OCI-LY7 (cell line): ENCODE results near the gene COL13A1. TPM values are rescaled to one million over a fixed set of nuclear protein-coding genes. Genes with fewer than 3 reads are reported as not detected.

Source experiments
- BruUV-seq: library from RNA; stranded (reverse); fragments of 400-500 nt; replicated peaks from 2 replicates; lab custom pipeline; 2021; lab: Mats Ljungman, UMichigan
- CTCF ChIA-PET: fragments of 300-600 bp; sonication (Branson Sonifier 250); formaldehyde crosslinking; loops from one replicate; lab custom pipeline; 2022; ENCODE audit warnings: antibody characterized with exemption; ENCODE audit not compliant: unreplicated experiment; lab: Charles Lee
- POLR2A ChIA-PET: fragments of 300-600 bp; sonication (Branson Sonifier 250); formaldehyde crosslinking; loops from one replicate; lab custom pipeline; 2022; ENCODE audit warnings: antibody characterized with exemption; lab: Charles Lee
- DNase-seq: peaks from one replicate; pipeline ENCODE4 v3.0.0-alpha.2; 2015; ENCODE audit warnings: low spot score
- H2AFZ ChIP-seq: fragments of 200-600 bp; sonication (generic), shearing (Covaris generic); 2 replicates; pipeline ENCODE4 v1.6.1; 2014; ENCODE audit warnings: mild to moderate bottlenecking, antibody characterized with exemption, low read length, moderate library complexity
- H3K27ac ChIP-seq: fragments of 200-600 bp; sonication (generic); 2 replicates; pipeline ENCODE4 v1.5.1; 2014; ENCODE audit warnings: mixed run types, low read depth, mild to moderate bottlenecking, moderate library complexity, low read length, inconsistent platforms; ENCODE audit not compliant: poor library complexity, severe bottlenecking
- H3K36me3 ChIP-seq: fragments of 200-600 bp; sonication (generic); 2 replicates; pipeline ENCODE4 v1.6.1; 2014; ENCODE audit warnings: mild to moderate bottlenecking, antibody characterized with exemption, low read length, moderate library complexity, mixed read lengths; ENCODE audit not compliant: insufficient read depth
- H3K4me1 ChIP-seq: fragments of 200-600 bp; sonication (generic); 2 replicates; pipeline ENCODE4 v1.5.1; 2014; ENCODE audit warnings: mild to moderate bottlenecking, low read length; ENCODE audit not compliant: insufficient read depth, poor library complexity, severe bottlenecking
- H3K4me2 ChIP-seq: fragments of 200-600 bp; sonication (generic); 2 replicates; pipeline ENCODE4 v1.6.1; 2014; ENCODE audit warnings: mild to moderate bottlenecking, low read length
- H3K4me3 ChIP-seq: fragments of 200-600 bp; sonication (generic); 2 replicates; pipeline ENCODE4 v1.5.1; 2014; ENCODE audit warnings: mild to moderate bottlenecking, low read depth, low read length; ENCODE audit not compliant: poor library complexity, severe bottlenecking
- H3K79me2 ChIP-seq: fragments of 200-600 bp; sonication (generic); 2 replicates; pipeline ENCODE4 v1.6.1; 2016; ENCODE audit warnings: low read depth, mild to moderate bottlenecking, low read length, moderate library complexity, mixed read lengths; ENCODE audit not compliant: insufficient read depth
- H3K9me2 ChIP-seq: fragments of 200-600 bp; sonication (generic); 2 replicates; pipeline ENCODE4 v1.6.1; 2016; ENCODE audit warnings: mild to moderate bottlenecking, low read length, mixed read lengths; ENCODE audit not compliant: insufficient read depth
- H3K9me3 ChIP-seq: fragments of 200-600 bp; sonication (generic); 2 replicates; pipeline ENCODE4 v1.6.1; 2014; ENCODE audit warnings: mild to moderate bottlenecking, mixed run types, low read length, mixed read lengths
- H4K20me1 ChIP-seq: fragments of 200-600 bp; sonication (generic); 2 replicates; pipeline ENCODE4 v1.6.1; 2014; ENCODE audit warnings: mild to moderate bottlenecking, antibody characterized with exemption, low read length, moderate library complexity, mixed read lengths; ENCODE audit not compliant: insufficient read depth
- EZH2phosphoT487 ChIP-seq: fragments of 200-600 bp; sonication (generic); IDR thresholded peaks from 2 replicates; pipeline ENCODE4 v1.6.1; 2018; ENCODE audit warnings: low read depth, borderline replicate concordance, mild to moderate bottlenecking, mixed run types, antibody characterized with exemption, low read length, moderate library complexity, mixed read lengths
- intact Hi-C: fragments of 100-400 bp; cut with micrococcal nuclease; formaldehyde crosslinking; loops from one replicate; pipeline ENCODE4 v1.10.0; 2022; ENCODE audit not compliant: unreplicated experiment
- total RNA-seq, 2 experiments: library from RNA; depleted of rRNA in 1 of 2; stranded (reverse); fragments of >200 nt in 1 of 2; shearing (Covaris generic) in 1 of 2; gene quantifications; 2 replicates each; pipeline ENCODE4 v1.2.3, GENCODE V29; 2014 to 2022
- TF ChIP-seq, protein P1 (sequence below): fragments of 200-600 bp; sonication (generic); conservative IDR thresholded peaks from 2 replicates; pipeline ENCODE4 v1.5.1; 2014; ENCODE audit warnings: mild to moderate bottlenecking, antibody characterized with exemption, low read length, moderate library complexity, mixed read lengths

COL13A1 gene
- total RNA-seq, 2 experiments from 2014 or later: 0.06 TPM; not detected in 1

DNA sequence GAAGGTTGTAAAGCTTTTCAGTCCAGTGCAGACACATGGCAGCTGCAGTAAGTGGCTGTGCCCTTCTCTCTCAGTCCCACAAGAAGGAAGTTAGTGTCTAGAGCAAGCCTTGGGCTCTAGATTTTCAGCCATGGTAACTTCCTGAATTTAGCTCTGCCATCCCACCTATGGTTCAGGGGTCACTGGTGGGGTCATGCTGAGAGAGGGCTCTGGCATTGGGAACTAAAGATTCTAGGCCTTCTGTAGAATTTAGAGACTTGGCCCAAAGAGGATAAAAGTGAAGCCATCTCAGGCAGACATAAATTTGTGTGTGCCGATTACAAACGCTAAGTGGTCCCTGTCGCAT is 113.5 kb downstream of the COL13A1 start:
- H2AFZ ChIP-seq: no peak overlapping the region
- no peaks in the 10 kb centered on the region for H4K20me1 ChIP-seq
- ChIA-PET POLR2A (no interaction called here), CTCF (no interaction called here)
- H3K79me2 ChIP-seq: no peaks in the 10 kb centered on the region
- no peak overlapping the region for H3K27ac ChIP-seq
- H3K36me3 ChIP-seq: no peaks in the 10 kb centered on the region
- no peak for DNase-seq
- no peak overlapping the region for H3K4me3 ChIP-seq
- intact Hi-C loops: no loop called here
- TF ChIP-seq, protein P1, sequence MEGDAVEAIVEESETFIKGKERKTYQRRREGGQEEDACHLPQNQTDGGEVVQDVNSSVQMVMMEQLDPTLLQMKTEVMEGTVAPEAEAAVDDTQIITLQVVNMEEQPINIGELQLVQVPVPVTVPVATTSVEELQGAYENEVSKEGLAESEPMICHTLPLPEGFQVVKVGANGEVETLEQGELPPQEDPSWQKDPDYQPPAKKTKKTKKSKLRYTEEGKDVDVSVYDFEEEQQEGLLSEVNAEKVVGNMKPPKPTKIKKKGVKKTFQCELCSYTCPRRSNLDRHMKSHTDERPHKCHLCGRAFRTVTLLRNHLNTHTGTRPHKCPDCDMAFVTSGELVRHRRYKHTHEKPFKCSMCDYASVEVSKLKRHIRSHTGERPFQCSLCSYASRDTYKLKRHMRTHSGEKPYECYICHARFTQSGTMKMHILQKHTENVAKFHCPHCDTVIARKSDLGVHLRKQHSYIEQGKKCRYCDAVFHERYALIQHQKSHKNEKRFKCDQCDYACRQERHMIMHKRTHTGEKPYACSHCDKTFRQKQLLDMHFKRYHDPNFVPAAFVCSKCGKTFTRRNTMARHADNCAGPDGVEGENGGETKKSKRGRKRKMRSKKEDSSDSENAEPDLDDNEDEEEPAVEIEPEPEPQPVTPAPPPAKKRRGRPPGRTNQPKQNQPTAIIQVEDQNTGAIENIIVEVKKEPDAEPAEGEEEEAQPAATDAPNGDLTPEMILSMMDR: no peak
- TF ChIP-seq EZH2phosphoT487: no peak
- no peaks in the 10 kb centered on the region for H3K9me2 ChIP-seq
- no peaks in the 10 kb centered on the region for H3K4me1 ChIP-seq
- no peak overlapping the region for H3K4me2 ChIP-seq
- BruUV-seq: no TSS peak
- H3K9me3 ChIP-seq: no peaks in the 10 kb centered on the region

DNA sequence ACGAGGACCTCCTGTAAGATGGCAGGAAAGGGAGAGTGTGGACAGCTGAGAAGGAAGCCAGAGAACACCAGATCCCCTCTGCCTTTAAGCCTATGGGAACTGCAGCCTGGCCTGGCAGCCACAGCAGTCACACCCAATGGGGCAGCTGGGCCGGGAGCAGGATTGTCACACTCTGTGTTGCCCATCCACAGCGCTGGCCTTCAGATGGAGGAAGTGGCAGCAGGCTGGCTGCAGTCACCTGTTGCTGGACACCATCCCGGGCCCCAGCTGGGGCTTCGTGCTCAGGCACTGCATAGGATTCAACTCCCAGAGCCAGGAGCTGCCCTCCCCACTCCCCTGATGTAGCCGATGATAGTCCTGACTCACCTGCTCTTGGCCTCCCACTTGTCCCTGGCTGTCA is 114.4 kb downstream of the COL13A1 start:
- H3K36me3 ChIP-seq: no peaks in the 10 kb centered on the region
- H3K79me2 ChIP-seq: no peaks in the 10 kb centered on the region
- BruUV-seq: no TSS peak
- no peak overlapping the region for H3K27ac ChIP-seq
- POLR2A ChIA-PET: no interaction called here
- no peaks in the 10 kb centered on the region for H4K20me1 ChIP-seq
- TF ChIP-seq EZH2phosphoT487: no peak
- TF ChIP-seq, protein P1: no peak
- no peaks in the 10 kb centered on the region for H3K9me2 ChIP-seq
- intact Hi-C loops: no loop called here
- no peak overlapping the region for H2AFZ ChIP-seq
- DNase-seq: no peak
- no peak overlapping the region for H3K4me3 ChIP-seq
- CTCF ChIA-PET: no interaction called here
- H3K4me2 ChIP-seq: no peak overlapping the region
- H3K4me1 ChIP-seq: no peaks in the 10 kb centered on the region
- no peaks in the 10 kb centered on the region for H3K9me3 ChIP-seq

DNA sequence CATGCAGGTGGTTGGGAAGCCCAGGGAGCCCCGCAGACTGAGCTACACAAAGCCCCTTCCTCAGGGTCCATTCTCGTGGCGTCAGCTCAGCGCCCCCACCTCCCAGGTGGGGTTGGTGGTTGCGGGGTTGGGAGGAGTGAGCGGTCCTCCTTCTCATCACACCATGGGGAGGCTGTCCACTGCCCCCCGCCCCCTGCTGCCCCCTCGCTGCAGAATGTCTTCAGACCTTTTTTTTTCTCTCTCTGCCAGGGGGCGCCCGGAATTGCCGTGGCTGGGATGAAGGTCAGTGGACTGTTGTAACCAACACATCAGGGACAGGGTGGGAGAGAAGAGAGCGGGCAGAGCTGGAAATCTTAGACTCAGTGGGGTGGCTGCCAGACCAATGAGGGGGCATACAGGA is 116.3 kb downstream of the COL13A1 start:
- POLR2A ChIA-PET: interaction anchor here (0.7 kb wide), 1 partner anchor 329 kb away, joined by 7 read pairs; no protein-coding TSS in a partner anchor
- no peak for TF ChIP-seq EZH2phosphoT487
- TF ChIP-seq, protein P1: no peak
- no peaks in the 10 kb centered on the region for H3K9me3 ChIP-seq
- no peak overlapping the region for H3K4me3 ChIP-seq
- CTCF ChIA-PET: interaction anchor here (0.8 kb wide), 1 partner anchor 42 kb away, joined by 3 read pairs; no protein-coding TSS in a partner anchor
- H4K20me1 ChIP-seq: no peaks in the 10 kb centered on the region
- H2AFZ ChIP-seq: no peak overlapping the region
- no peaks in the 10 kb centered on the region for H3K9me2 ChIP-seq
- H3K4me1 ChIP-seq: no peaks in the 10 kb centered on the region
- H3K79me2 ChIP-seq: no peaks in the 10 kb centered on the region
- no peak overlapping the region for H3K27ac ChIP-seq
- no peak overlapping the region for H3K4me2 ChIP-seq
- no TSS peak for BruUV-seq
- intact Hi-C loops: no loop called here
- no peak for DNase-seq
- no peaks in the 10 kb centered on the region for H3K36me3 ChIP-seq
